K562 (cell line): ENCODE data around the gene RPLP2. TPM values are rescaled to one million over a fixed set of nuclear protein-coding genes. Genes with fewer than 3 reads are reported as not detected.

Experiments used
- ARID1B ChIP-seq: fragments of 450-650 bp; IDR thresholded peaks from 2 replicates; pipeline ENCODE4 v1.6.1; 2016; ENCODE audit warnings: antibody characterized with exemption, mild to moderate bottlenecking, inconsistent platforms
- GABPB2 ChIP-seq: fragments of 250-450 bp; sonication (Bioruptor Pico); conservative IDR thresholded peaks from 2 replicates; pipeline ENCODE4 v1.5.1; 2021; ENCODE audit warnings: mild to moderate bottlenecking
- ILF3 ChIP-seq: fragments of 450-650 bp; IDR thresholded peaks from 2 replicates; pipeline ENCODE4 v1.6.1; 2018; ENCODE audit warnings: antibody characterized with exemption, mild to moderate bottlenecking, moderate library complexity, borderline replicate concordance
- KLF16 ChIP-seq: IDR thresholded peaks from 2 replicates; pipeline ENCODE4 v1.6.1; 2016; ENCODE audit warnings: antibody characterized with exemption
- LCOR ChIP-seq: sonication (generic); formaldehyde crosslinking; IDR thresholded peaks from 2 replicates; pipeline ENCODE4 v1.8.0; 2022; ENCODE audit warnings: mild to moderate bottlenecking, missing genetic modification reagents
- MBD1 ChIP-seq: fragments of 250-450 bp; sonication (Bioruptor Pico); IDR thresholded peaks from 2 replicates; pipeline ENCODE4 v1.8.0; 2022; ENCODE audit warnings: inconsistent platforms
- MXI1 ChIP-seq: IDR thresholded peaks from 2 replicates; pipeline ENCODE4 v1.6.1; 2011; ENCODE audit warnings: low read depth, mild to moderate bottlenecking, improper control_type of control experiment, low read length
- PHF21A ChIP-seq: fragments of 450-650 bp; IDR thresholded peaks from 2 replicates; pipeline ENCODE4 v1.6.1; 2017; ENCODE audit warnings: low read depth, borderline replicate concordance
- PHTF2 ChIP-seq: fragments of 250-450 bp; sonication (Bioruptor Pico); IDR thresholded peaks from 2 replicates; pipeline ENCODE4 v1.5.0; 2021; ENCODE audit warnings: mild to moderate bottlenecking
- PYGO2 ChIP-seq: fragments of 450-650 bp; IDR thresholded peaks from 2 replicates; pipeline ENCODE4 v1.6.1; 2016; ENCODE audit warnings: mild to moderate bottlenecking, missing genetic modification characterization, moderate library complexity, missing compliant biosample characterization
- RHOXF2B ChIP-seq: fragments of 250-450 bp; sonication (Bioruptor Pico); conservative IDR thresholded peaks from 2 replicates; pipeline ENCODE4 v1.5.1; 2021
- SMARCC2 ChIP-seq: fragments of 450-650 bp; IDR thresholded peaks from 2 replicates; pipeline ENCODE4 v1.6.1; 2017; ENCODE audit warnings: antibody characterized with exemption, moderate library complexity, mild to moderate bottlenecking, low read depth
- SMARCE1 ChIP-seq: fragments of 450-650 bp; IDR thresholded peaks from 2 replicates; pipeline ENCODE4 v1.7.1; 2016; ENCODE audit warnings: mild to moderate bottlenecking
- SP1 ChIP-seq: sonication (generic); formaldehyde crosslinking; IDR thresholded peaks from 2 replicates; pipeline ENCODE4 v1.8.1; 2022; ENCODE audit warnings: mild to moderate bottlenecking, missing genetic modification reagents
- SP2 ChIP-seq: IDR thresholded peaks from 2 replicates; pipeline ENCODE4 v1.6.1; 2011; ENCODE audit warnings: mild to moderate bottlenecking, low read depth, low read length, moderate library complexity; ENCODE audit not compliant: poor library complexity, severe bottlenecking; ENCODE audit errors: extremely low read depth
- ZBTB49 ChIP-seq: sonication (generic); formaldehyde crosslinking; IDR thresholded peaks from 2 replicates; pipeline ENCODE4 v1.8.0; 2022; ENCODE audit warnings: missing genetic modification reagents, mild to moderate bottlenecking, borderline replicate concordance
- ZBTB7A ChIP-seq: IDR thresholded peaks from 2 replicates; pipeline ENCODE4 v1.6.1; 2011; ENCODE audit warnings: low read depth, mild to moderate bottlenecking, low read length, moderate library complexity, borderline replicate concordance; ENCODE audit not compliant: control insufficient read depth
- ZC3H8 ChIP-seq: fragments of 450-650 bp; IDR thresholded peaks from 2 replicates; pipeline ENCODE4 v1.6.1; 2017
- ZNF146 ChIP-seq: IDR thresholded peaks from one replicate; pipeline ENCODE4 v1.6.1; 2018; ENCODE audit warnings: missing compliant biosample characterization; ENCODE audit not compliant: unreplicated experiment
- polyA plus RNA-seq, 8 experiments: library from polyadenylated mRNA; depleted of rRNA in 4 of 8; stranded (reverse) in 5 of 8; unstranded in 3 of 8; fragments of >200 nt; fragmentation: Nextera tagmentation in 2 of 8; fragmentation: Illumina TruSeq in 1 of 8; extraction: Ambion mirVana in 2 of 8; extraction: Trizol in 1 of 8; gene quantifications; 2 replicates each; pipeline versions ENCODE4 v1.2.1 to v1.2.3, GENCODE V29; 2011 to 2014; ENCODE audit warnings: inconsistent platforms in 1 of 8, missing spikeins in 1 of 8
- total RNA-seq, 7 experiments: library from RNA; depleted of rRNA in 6 of 7; stranded (reverse); fragments of >200 nt in 6 of 7; fragmentation: Illumina TruSeq in 2 of 7; extraction: Trizol in 2 of 7; gene quantifications; 2 replicates each; pipeline versions ENCODE4 v1.2.1 to v1.2.3, GENCODE V29; 2011 to 2021; ENCODE audit warnings: low replicate concordance in 1 of 7
- TF ChIP-seq, protein P1 (sequence below), 2 experiments: fragments of 150-350 bp in 1 of 2; IDR thresholded peaks; 2 replicates each; pipeline ENCODE4 v1.6.1; 2012 to 2016; ENCODE audit warnings: low read depth in 2 of 2, low read length in 2 of 2, mild to moderate bottlenecking in 1 of 2, moderate library complexity in 1 of 2

RPLP2 gene
- total and polyA plus RNA-seq, 9 of the 15 experiments (the other 6 are each of a cell fraction or from before 2014, with no cell fraction given): 528 to 3,807 (median 1,633) TPM

- TF ChIP-seq SMARCC2: no peak
- no peak for TF ChIP-seq SMARCE1
- TF ChIP-seq MXI1: peak; percentile 73
- peak; percentile 41 for TF ChIP-seq ARID1B
- no peak for TF ChIP-seq PHTF2 (CRISPR knock-in tag)
- peak; percentile 94 for TF ChIP-seq SP1
- TF ChIP-seq SP2: no peak
- no peak for TF ChIP-seq PYGO2 (tag)
- peak; percentile 73 for TF ChIP-seq LCOR (CRISPR knock-in tag)
- TF ChIP-seq MBD1 (CRISPR knock-in tag): no peak
- TF ChIP-seq ZBTB49 (CRISPR knock-in tag): 0 out of 2 replicates have a peak, but pooled peaks have one; percentile 79
- peak; percentile 11 for TF ChIP-seq ZNF146
- TF ChIP-seq PHF21A: no peak
- no peak for TF ChIP-seq GABPB2 (CRISPR knock-in tag)
- no peak for TF ChIP-seq RHOXF2B (CRISPR knock-in tag)
- TF ChIP-seq, protein P1, sequence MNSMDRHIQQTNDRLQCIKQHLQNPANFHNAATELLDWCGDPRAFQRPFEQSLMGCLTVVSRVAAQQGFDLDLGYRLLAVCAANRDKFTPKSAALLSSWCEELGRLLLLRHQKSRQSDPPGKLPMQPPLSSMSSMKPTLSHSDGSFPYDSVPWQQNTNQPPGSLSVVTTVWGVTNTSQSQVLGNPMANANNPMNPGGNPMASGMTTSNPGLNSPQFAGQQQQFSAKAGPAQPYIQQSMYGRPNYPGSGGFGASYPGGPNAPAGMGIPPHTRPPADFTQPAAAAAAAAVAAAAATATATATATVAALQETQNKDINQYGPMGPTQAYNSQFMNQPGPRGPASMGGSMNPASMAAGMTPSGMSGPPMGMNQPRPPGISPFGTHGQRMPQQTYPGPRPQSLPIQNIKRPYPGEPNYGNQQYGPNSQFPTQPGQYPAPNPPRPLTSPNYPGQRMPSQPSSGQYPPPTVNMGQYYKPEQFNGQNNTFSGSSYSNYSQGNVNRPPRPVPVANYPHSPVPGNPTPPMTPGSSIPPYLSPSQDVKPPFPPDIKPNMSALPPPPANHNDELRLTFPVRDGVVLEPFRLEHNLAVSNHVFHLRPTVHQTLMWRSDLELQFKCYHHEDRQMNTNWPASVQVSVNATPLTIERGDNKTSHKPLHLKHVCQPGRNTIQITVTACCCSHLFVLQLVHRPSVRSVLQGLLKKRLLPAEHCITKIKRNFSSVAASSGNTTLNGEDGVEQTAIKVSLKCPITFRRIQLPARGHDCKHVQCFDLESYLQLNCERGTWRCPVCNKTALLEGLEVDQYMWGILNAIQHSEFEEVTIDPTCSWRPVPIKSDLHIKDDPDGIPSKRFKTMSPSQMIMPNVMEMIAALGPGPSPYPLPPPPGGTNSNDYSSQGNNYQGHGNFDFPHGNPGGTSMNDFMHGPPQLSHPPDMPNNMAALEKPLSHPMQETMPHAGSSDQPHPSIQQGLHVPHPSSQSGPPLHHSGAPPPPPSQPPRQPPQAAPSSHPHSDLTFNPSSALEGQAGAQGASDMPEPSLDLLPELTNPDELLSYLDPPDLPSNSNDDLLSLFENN (IDR thresholded peaks at IDR 0.05; ENCODE audit: low read depth in 2 of 2, low read length in 2 of 2): no peak; a peak in 1 of 4 replicates
- no peak for TF ChIP-seq ILF3
- TF ChIP-seq ZC3H8: no peak
- no peak; the same call in 1 of the 2 replicates for TF ChIP-seq ZBTB7A
- TF ChIP-seq KLF16: no peak
Measured at GRCh38 chr11:809287-810039, at the start of gene RPLP2 (continued).
